K562 (cell line): ENCODE results near the gene STAMBPL1. TPM values are rescaled to one million over a fixed set of nuclear protein-coding genes. Genes with fewer than 3 reads are reported as not detected.

Experiments used
- ATAC-seq: fragments of 200-7000 bp; cut with Tn5 transposase; 3 replicates; pipeline ENCODE4 v1.9.1; 2020; ENCODE audit warnings: moderate library complexity
- BruUV-seq: library from RNA; stranded (reverse); fragments of 400-500 nt; replicated peaks from 2 replicates; lab custom pipeline; 2021; lab: Mats Ljungman, UMichigan
- CTCF ChIA-PET: fragments of 300-600 bp; formaldehyde crosslinking; extraction: SDS; loops from one replicate; lab custom pipeline; 2021; ENCODE audit warnings: low intra/inter-chr PET ratio; lab: Yijun Ruan, JAX
- POLR2A ChIA-PET: fragments of 300-600, 350-650 bp; sonication (Branson Sonifier 250); formaldehyde crosslinking; extraction: SDS; loops from one replicate; lab custom pipeline; 2021; ENCODE audit warnings: antibody characterized with exemption, inconsistent platforms; lab: Yijun Ruan, JAX
- DNase-seq, 4 experiments: peaks; one replicate each; pipeline versions ENCODE4 v3.0.0 to v3.0.0-alpha.2; 2011 to 2018; ENCODE audit warnings: low spot score in 3 of 4, mixed read lengths in 3 of 4; ENCODE audit errors: extremely low read depth in 1 of 4
- FAIRE-seq: peaks from 2 replicates; lab custom pipeline; 2011; peaks lifted over from hg19 to GRCh38; lab: Jason Lieb, UNC
- H2AFZ ChIP-seq: 2 replicates; pipeline ENCODE4 v1.6.0; 2011; ENCODE audit warnings: low read depth, low read length, control low read depth, inconsistent platforms
- H3K27ac ChIP-seq: fragments of 200-600 bp; 3 replicates; pipeline ENCODE4 v1.8.0; 2011; ENCODE audit warnings: low read depth, mild to moderate bottlenecking, control low read depth, inconsistent platforms, low read length, moderate library complexity, mixed read lengths; ENCODE audit errors: extremely low read depth
- H3K27me3 ChIP-seq, 2 experiments: fragments of 300-600 bp in 1 of 2; 2 replicates in 1 of 2; 3 replicates in 1 of 2; pipeline versions ENCODE4 v1.6.0 to v1.8.0; 2011; ENCODE audit warnings: inconsistent platforms in 2 of 2, low read length in 2 of 2, mild to moderate bottlenecking in 1 of 2, mixed read lengths in 1 of 2, moderate library complexity in 1 of 2; ENCODE audit not compliant: control insufficient read depth in 2 of 2, insufficient read depth in 2 of 2
- H3K36me3 ChIP-seq: fragments of 300-600 bp; 3 replicates; pipeline ENCODE4 v1.8.0; 2011; ENCODE audit warnings: mild to moderate bottlenecking, low read length, inconsistent platforms; ENCODE audit not compliant: control insufficient read depth, insufficient read depth
- H3K4me1 ChIP-seq, 2 experiments: fragments of 200-600 bp in 1 of 2; replicated peaks in 1 of 2; 2 replicates in 1 of 2; 3 replicates in 1 of 2; pipeline versions ENCODE4 v1.5.1 to v1.8.0; 2011; ENCODE audit warnings: inconsistent platforms in 2 of 2, low read length in 2 of 2, mild to moderate bottlenecking in 1 of 2, mixed read lengths in 1 of 2, moderate library complexity in 1 of 2; ENCODE audit not compliant: control insufficient read depth in 2 of 2, insufficient read depth in 2 of 2
- H3K4me2 ChIP-seq: 2 replicates; pipeline ENCODE4 v1.6.1; 2011; ENCODE audit warnings: low read length, control low read depth, inconsistent platforms, mixed read lengths; ENCODE audit not compliant: insufficient read depth
- H3K4me3 ChIP-seq: fragments of 200-600 bp; sonication (generic), shearing (Covaris generic); 2 replicates; pipeline ENCODE4 v1.5.1; 2016; ENCODE audit warnings: control low read depth, inconsistent platforms
- H3K79me2 ChIP-seq: fragments of 200-600 bp; 3 replicates; pipeline ENCODE4 v1.8.0; 2011; ENCODE audit warnings: low read length, inconsistent platforms; ENCODE audit not compliant: control insufficient read depth, insufficient read depth
- H3K9ac ChIP-seq, 2 experiments: 2 replicates each; pipeline versions ENCODE4 v1.6.0 to v1.6.1; 2011; ENCODE audit warnings: low read depth in 2 of 2, low read length in 2 of 2, control low read depth in 1 of 2, inconsistent platforms in 1 of 2, mild to moderate bottlenecking in 1 of 2, mixed read lengths in 1 of 2; ENCODE audit not compliant: insufficient read depth in 1 of 2
- H3K9me1 ChIP-seq: one replicate; pipeline ENCODE4 v1.6.0; 2011; ENCODE audit warnings: inconsistent platforms, mild to moderate bottlenecking, low read length, moderate library complexity; ENCODE audit not compliant: control insufficient read depth, insufficient read depth
- H3K9me3 ChIP-seq: replicated peaks from 2 replicates; pipeline ENCODE4 v1.5.1; 2011; ENCODE audit warnings: low read depth, low read length, inconsistent platforms; ENCODE audit not compliant: control insufficient read depth, insufficient read depth
- H4K20me1 ChIP-seq: replicated peaks from 2 replicates; pipeline ENCODE4 v1.6.1; 2011; ENCODE audit warnings: low read length, inconsistent platforms, mixed read lengths; ENCODE audit not compliant: control insufficient read depth, insufficient read depth
- PHF20 ChIP-seq: fragments of 450-650 bp; IDR thresholded peaks from 2 replicates; pipeline ENCODE4 v1.6.1; 2018; ENCODE audit not compliant: partially characterized antibody
- ZNF384 ChIP-seq: IDR thresholded peaks from 2 replicates; pipeline ENCODE4 v1.6.1; 2012; ENCODE audit warnings: low read depth, low read length, improper control_type of control experiment
- WGBS: fragments of 100-300 bp; shearing (Covaris generic); methylation state at CpG from one replicate; pipeline ENCODE4 v1.1.6; 2016; ENCODE audit warnings: low coverage, mixed read lengths; ENCODE audit not compliant: insufficient coverage; ENCODE audit errors: missing lambda C conversion rate; 5-methylcytosine and 5-hydroxymethylcytosine counted together
- in situ Hi-C: fragments of 300-500 bp; cut with MboI; formaldehyde crosslinking; loops from 4 replicates; pipeline ENCODE4 v1.15.0; 2018; ENCODE audit warnings: inconsistent platforms, mixed read lengths
- intact Hi-C: fragments of 100-400 bp; cut with micrococcal nuclease; formaldehyde crosslinking; loops from 2 replicates; pipeline ENCODE4 v1.14.2; 2022
- polyA plus RNA-seq, 8 experiments: library from polyadenylated mRNA; depleted of rRNA in 4 of 8; stranded (reverse) in 5 of 8; unstranded in 3 of 8; fragments of >200 nt; fragmentation: Nextera tagmentation in 2 of 8; fragmentation: Illumina TruSeq in 1 of 8; extraction: Ambion mirVana in 2 of 8; extraction: Trizol in 1 of 8; gene quantifications; 2 replicates each; pipeline versions ENCODE4 v1.2.1 to v1.2.3, GENCODE V29; 2011 to 2014; ENCODE audit warnings: inconsistent platforms in 1 of 8, missing spikeins in 1 of 8
- total RNA-seq, 7 experiments: library from RNA; depleted of rRNA in 6 of 7; stranded (reverse); fragments of >200 nt in 6 of 7; fragmentation: Illumina TruSeq in 2 of 7; extraction: Trizol in 2 of 7; gene quantifications; 2 replicates each; pipeline versions ENCODE4 v1.2.1 to v1.2.3, GENCODE V29; 2011 to 2021; ENCODE audit warnings: low replicate concordance in 1 of 7
- TF ChIP-seq, protein P1 (sequence below): fragments of 250-450 bp; sonication (Bioruptor Pico); IDR thresholded peaks from 2 replicates; pipeline ENCODE4 v1.5.0; 2020; ENCODE audit warnings: mild to moderate bottlenecking, borderline replicate concordance
- TF ChIP-seq, protein P2 (sequence below): fragments of 250-450 bp; sonication (Bioruptor Pico); IDR thresholded peaks from 2 replicates; pipeline ENCODE4 v1.4.0; 2020
- TF ChIP-seq, protein P3 (sequence below): fragments of 450-650 bp; formaldehyde crosslinking; IDR thresholded peaks from 2 replicates; pipeline ENCODE4 v1.4.0; 2022; ENCODE audit warnings: missing genetic modification characterization

The STAMBPL1 gene
- total and polyA plus RNA-seq, 9 of the 15 experiments (the other 6 are each of a cell fraction or from before 2014, with no cell fraction given), result 0.09 TPM; not detected in 8

DNA sequence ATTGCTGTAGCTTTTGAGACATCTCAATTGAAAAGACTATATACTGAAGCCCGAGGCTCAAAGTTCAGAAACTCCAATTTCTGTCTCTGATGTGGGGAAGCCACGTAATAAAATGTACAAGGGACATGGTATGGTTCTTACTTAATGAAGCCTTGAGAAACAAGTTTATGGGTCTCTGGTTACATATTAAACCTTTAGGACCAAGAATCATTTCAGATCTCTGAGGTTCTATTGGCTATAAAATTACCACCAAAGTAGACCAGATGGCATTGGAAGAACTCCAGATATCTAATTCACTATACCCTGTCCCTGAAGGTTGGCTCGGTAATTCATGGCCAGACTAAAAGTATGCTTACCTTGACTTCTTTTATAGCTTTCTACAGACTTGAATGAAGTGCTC is 23.7 kb downstream of the STAMBPL1 start:
- no peak overlapping the region for H3K9ac ChIP-seq
- ATAC-seq, result no peak
- ChIA-PET CTCF (no interaction called here), POLR2A (no interaction called here)
- H4K20me1 ChIP-seq, result no peaks in the 10 kb centered on the region
- intact Hi-C loops, result no loop called here
- no peaks in the 10 kb centered on the region for H3K9me3 ChIP-seq
- 0% methylated on average over 3 of the region's 3 CpGs for WGBS
- no peaks in the 10 kb centered on the region for H3K27me3 ChIP-seq
- no peak overlapping the region for H3K4me3 ChIP-seq
- H2AFZ ChIP-seq, result no peak overlapping the region
- H3K4me2 ChIP-seq, result no peak overlapping the region
- DNase-seq, result no peak
- H3K27ac ChIP-seq, result no peak overlapping the region
- no TSS peak for BruUV-seq
- H3K9me1 ChIP-seq, result no peaks in the 10 kb centered on the region
- in situ Hi-C loops, result no loop called here
- no peaks in the 10 kb centered on the region for H3K79me2 ChIP-seq
- H3K4me1 ChIP-seq, result no peaks in the 10 kb centered on the region
- TF ChIP-seq ZNF384, result no peak
- no peak for TF ChIP-seq PHF20
- TF ChIP-seq, protein P1, sequence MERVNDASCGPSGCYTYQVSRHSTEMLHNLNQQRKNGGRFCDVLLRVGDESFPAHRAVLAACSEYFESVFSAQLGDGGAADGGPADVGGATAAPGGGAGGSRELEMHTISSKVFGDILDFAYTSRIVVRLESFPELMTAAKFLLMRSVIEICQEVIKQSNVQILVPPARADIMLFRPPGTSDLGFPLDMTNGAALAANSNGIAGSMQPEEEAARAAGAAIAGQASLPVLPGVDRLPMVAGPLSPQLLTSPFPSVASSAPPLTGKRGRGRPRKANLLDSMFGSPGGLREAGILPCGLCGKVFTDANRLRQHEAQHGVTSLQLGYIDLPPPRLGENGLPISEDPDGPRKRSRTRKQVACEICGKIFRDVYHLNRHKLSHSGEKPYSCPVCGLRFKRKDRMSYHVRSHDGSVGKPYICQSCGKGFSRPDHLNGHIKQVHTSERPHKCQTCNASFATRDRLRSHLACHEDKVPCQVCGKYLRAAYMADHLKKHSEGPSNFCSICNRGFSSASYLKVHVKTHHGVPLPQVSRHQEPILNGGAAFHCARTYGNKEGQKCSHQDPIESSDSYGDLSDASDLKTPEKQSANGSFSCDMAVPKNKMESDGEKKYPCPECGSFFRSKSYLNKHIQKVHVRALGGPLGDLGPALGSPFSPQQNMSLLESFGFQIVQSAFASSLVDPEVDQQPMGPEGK (CRISPR knock-in tag), result no peak
- TF ChIP-seq, protein P2, sequence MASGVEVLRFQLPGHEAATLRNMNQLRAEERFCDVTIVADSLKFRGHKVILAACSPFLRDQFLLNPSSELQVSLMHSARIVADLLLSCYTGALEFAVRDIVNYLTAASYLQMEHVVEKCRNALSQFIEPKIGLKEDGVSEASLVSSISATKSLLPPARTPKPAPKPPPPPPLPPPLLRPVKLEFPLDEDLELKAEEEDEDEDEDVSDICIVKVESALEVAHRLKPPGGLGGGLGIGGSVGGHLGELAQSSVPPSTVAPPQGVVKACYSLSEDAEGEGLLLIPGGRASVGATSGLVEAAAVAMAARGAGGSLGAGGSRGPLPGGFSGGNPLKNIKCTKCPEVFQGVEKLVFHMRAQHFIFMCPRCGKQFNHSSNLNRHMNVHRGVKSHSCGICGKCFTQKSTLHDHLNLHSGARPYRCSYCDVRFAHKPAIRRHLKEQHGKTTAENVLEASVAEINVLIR (CRISPR knock-in tag), result no peak
- TF ChIP-seq, protein P3, sequence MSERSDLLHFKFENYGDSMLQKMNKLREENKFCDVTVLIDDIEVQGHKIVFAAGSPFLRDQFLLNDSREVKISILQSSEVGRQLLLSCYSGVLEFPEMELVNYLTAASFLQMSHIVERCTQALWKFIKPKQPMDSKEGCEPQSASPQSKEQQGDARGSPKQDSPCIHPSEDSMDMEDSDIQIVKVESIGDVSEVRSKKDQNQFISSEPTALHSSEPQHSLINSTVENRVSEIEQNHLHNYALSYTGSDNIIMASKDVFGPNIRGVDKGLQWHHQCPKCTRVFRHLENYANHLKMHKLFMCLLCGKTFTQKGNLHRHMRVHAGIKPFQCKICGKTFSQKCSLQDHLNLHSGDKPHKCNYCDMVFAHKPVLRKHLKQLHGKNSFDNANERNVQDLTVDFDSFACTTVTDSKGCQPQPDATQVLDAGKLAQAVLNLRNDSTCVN, result no peak
- FAIRE-seq, result no peak
- H3K36me3 ChIP-seq, result no peaks in the 10 kb centered on the region
